ENCODE measurements around the gene SLC35F5.
"Not testable (repeated sequence)": the region's sequence is repeated elsewhere in the genome, so short reads cannot be mapped to it uniquely, and the experiment has no call there.

DNA sequence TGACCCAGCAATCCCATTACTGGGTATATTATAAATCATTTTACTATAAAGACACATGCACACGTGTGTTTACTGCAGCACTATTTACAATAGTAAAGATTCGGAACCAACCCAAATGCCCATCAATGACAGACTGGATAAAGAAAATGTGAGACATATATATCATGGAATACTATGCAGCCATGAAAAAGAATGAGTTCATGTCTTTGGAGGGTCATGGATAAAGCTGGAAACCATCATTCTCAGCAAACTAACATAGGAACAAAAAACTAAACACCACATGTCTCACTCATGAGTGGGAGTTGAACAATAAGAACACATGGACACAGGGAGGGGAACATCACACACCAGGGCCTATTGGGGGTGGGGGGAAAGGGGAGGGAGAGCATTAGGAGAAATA lies 58.2 kb downstream of the SLC35F5 start:
- TF ChIP-seq CTCF, POLR2AphosphoS5, POLR2A (IDR thresholded peaks at IDR 0.05): not testable (repeated sequence)
